ENCODE results near the gene TMEM164.

GRCh38 chrX:109958266-109958665, 44.6 kb upstream of the TMEM164 start:
- TF ChIP-seq CTCF (IDR thresholded peaks at IDR 0.05) (no peak), POLR2A (IDR thresholded peaks at IDR 0.05) (no peak)

Measured in adrenal gland (tissue), 5 donors.